ENCODE results near the gene TBC1D14. TPM values are rescaled to one million over a fixed set of nuclear protein-coding genes. Genes with fewer than 3 reads are reported as not detected.

Gene TBC1D14
- total RNA-seq, 4 donors from 2014 or later: 54.7 to 101 (median 73.3) TPM

- 92 to 93% methylated on average over 20 of the region's 20 CpGs for WGBS, 2 donors
Observed at GRCh38 chr4:6960628-6961412, 51.2 kb downstream of the TBC1D14 start.

GRCh38 chr4:6961496-6962210 lies 52.0 kb downstream of the TBC1D14 start:
- intact Hi-C loops (cut with DNase I; ENCODE audit: low total_unique reads): no loop called here
- WGBS, 2 donors: 94 to 96% methylated on average over 20 of the region's 20 CpGs
- DNase-seq (ENCODE audit: low spot score in 2 of 2): no peak
- TF ChIP-seq POLR2A (IDR thresholded peaks at IDR 0.05) (no peak), CTCF (IDR thresholded peaks at IDR 0.05) (no peak)
- no peak overlapping the region for H3K4me3 ChIP-seq (ENCODE audit: low read depth, poor library complexity, severe bottlenecking)

More at GRCh38 chr4:6960628-6961412, 51.2 kb downstream of the TBC1D14 start:
- no peak overlapping the region for H3K4me3 ChIP-seq (ENCODE audit: low read depth, poor library complexity, severe bottlenecking)
- intact Hi-C loops (cut with DNase I; ENCODE audit: low total_unique reads): no loop called here
- TF ChIP-seq CTCF (IDR thresholded peaks at IDR 0.05) (no peak), POLR2A (IDR thresholded peaks at IDR 0.05) (no peak)
- no peak for DNase-seq (ENCODE audit: low spot score in 2 of 2)

- TF ChIP-seq POLR2A (IDR thresholded peaks at IDR 0.05) (no peak), CTCF (IDR thresholded peaks at IDR 0.05) (no peak)
- intact Hi-C loops (cut with DNase I; ENCODE audit: low total_unique reads): no loop called here
- WGBS, 2 donors: 86 to 89% methylated on average over 17 of the region's 17 CpGs
- DNase-seq (ENCODE audit: low spot score in 2 of 2): no peak
- no peak overlapping the region for H3K4me3 ChIP-seq (ENCODE audit: low read depth, poor library complexity, severe bottlenecking)
Observed at GRCh38 chr4:6962211-6963041, 52.8 kb downstream of the TBC1D14 start.

- intact Hi-C loops (cut with DNase I; ENCODE audit: low total_unique reads): no loop called here
- TF ChIP-seq POLR2A (IDR thresholded peaks at IDR 0.05): no peak
- TF ChIP-seq CTCF (IDR thresholded peaks at IDR 0.05): no peak
- DNase-seq (ENCODE audit: low spot score in 2 of 2): no peak
- no peak overlapping the region for H3K4me3 ChIP-seq (ENCODE audit: low read depth, poor library complexity, severe bottlenecking)
- WGBS, 2 donors: 83 to 89% methylated on average over 12 of the region's 12 CpGs
Observed at GRCh38 chr4:6963139-6963611, 53.5 kb downstream of the TBC1D14 start.

GRCh38 chr4:6964858-6965257 lies 55.2 kb downstream of the TBC1D14 start:
- intact Hi-C loops (cut with DNase I; ENCODE audit: low total_unique reads): no loop called here
- TF ChIP-seq POLR2A (IDR thresholded peaks at IDR 0.05): no peak
- TF ChIP-seq CTCF (IDR thresholded peaks at IDR 0.05): no peak
- DNase-seq (ENCODE audit: low spot score in 2 of 2): no peak
- 86 to 92% methylated on average over 5 of the region's 5 CpGs for WGBS, 2 donors
- no peak overlapping the region for H3K4me3 ChIP-seq (ENCODE audit: low read depth, poor library complexity, severe bottlenecking)

All from lower leg skin (tissue), 4 donors.